ENCODE measurements around the gene UNC119B. TPM values are rescaled to one million over a fixed set of nuclear protein-coding genes. Genes with fewer than 3 reads are reported as not detected.

The UNC119B gene
- total RNA-seq, 1 experiment from 2014 or later = 33.8 TPM

GRCh38 chr12:120702637-120703036 is 7.6 kb upstream of the UNC119B start:
- intact Hi-C loops (cut with micrococcal nuclease) = no loop called here
- Histone ChIP-seq H3K9me2 (ENCODE audit: insufficient read depth) (no peaks in the 10 kb centered on the region), H3K79me2 (ENCODE audit: insufficient read depth, low read length) (peaks cover 3% of the 10 kb centered on the region; the same call in 1 of the 2 replicates), H3K27me3 (ENCODE audit: insufficient read depth, low read length) (no peaks in the 10 kb centered on the region), H3K27ac (ENCODE audit: low read depth, low read length) (no peak overlapping the region), H4K20me1 (ENCODE audit: insufficient read depth) (no peaks in the 10 kb centered on the region), H3K9ac (ENCODE audit: low read length) (no peak overlapping the region), H3K4me3 (replicated peaks in 1 of 2; ENCODE audit: low read depth in 1 of 2, low read length in 2 of 2) (no peak overlapping the region), H3K9me3 (ENCODE audit: control insufficient read depth in 1 of 2, insufficient read depth in 1 of 2, low read depth in 1 of 2, low read length in 2 of 2) (no peaks in the 10 kb centered on the region), H2AFZ (ENCODE audit: low read depth, low read length, poor library complexity, severe bottlenecking) (no peak overlapping the region), H3K36me3 (ENCODE audit: control insufficient read depth in 1 of 2, insufficient read depth in 2 of 2, low read length in 2 of 2) (peaks cover 22 to 46% of the 10 kb centered on the region in 2 experiments), H3K4me1 (ENCODE audit: control insufficient read depth in 1 of 2, insufficient read depth in 2 of 2, low read length in 2 of 2) (no peaks in the 10 kb centered on the region), H3K4me2 (ENCODE audit: low read length) (no peak overlapping the region)
- RAD21 ChIA-PET (ENCODE audit: low non-redundant PET in 1 of 2, low total read pairs in 2 of 2, uncharacterized antibody in 2 of 2, unreplicated experiment in 2 of 2) = no interaction called here
- DNase-seq (ENCODE audit: low read depth, low spot score) (no peak), ATAC-seq (no peak)
- CTCF ChIA-PET = no interaction called here
- no TSS peak for BruUV-seq (replicated peaks)
- POLR2A ChIA-PET = no interaction called here
- TF ChIP-seq TCF7L2 (IDR thresholded peaks at IDR 0.05; ENCODE audit: borderline replicate concordance, extremely low read depth, insufficient read depth, insufficient read length) (peak; percentile 37), SRF (IDR thresholded peaks at IDR 0.05; ENCODE audit: low read depth) (no peak)

GRCh38 chr12:120703311-120703942 is 6.8 kb upstream of the UNC119B start:
- no peak overlapping the region for H3K4me3 ChIP-seq (replicated peaks in 1 of 2; ENCODE audit: low read depth in 1 of 2, low read length in 2 of 2)
- H3K9ac ChIP-seq (ENCODE audit: low read length) = no peak overlapping the region
- H4K20me1 ChIP-seq (ENCODE audit: insufficient read depth) = no peaks in the 10 kb centered on the region
- CTCF ChIA-PET = no interaction called here
- no peaks in the 10 kb centered on the region for H3K9me2 ChIP-seq (ENCODE audit: insufficient read depth)
- H3K9me3 ChIP-seq (ENCODE audit: control insufficient read depth in 1 of 2, insufficient read depth in 1 of 2, low read depth in 1 of 2, low read length in 2 of 2) = no peaks in the 10 kb centered on the region
- H3K27me3 ChIP-seq (ENCODE audit: insufficient read depth, low read length) = no peaks in the 10 kb centered on the region
- no peak overlapping the region for H2AFZ ChIP-seq (ENCODE audit: low read depth, low read length, poor library complexity, severe bottlenecking)
- RAD21 ChIA-PET (ENCODE audit: low non-redundant PET in 1 of 2, low total read pairs in 2 of 2, uncharacterized antibody in 2 of 2, unreplicated experiment in 2 of 2) = no interaction called here
- intact Hi-C loops (cut with micrococcal nuclease) = no loop called here
- H3K79me2 ChIP-seq (ENCODE audit: insufficient read depth, low read length) = no peaks in the 10 kb centered on the region
- POLR2A ChIA-PET = no interaction called here
- no peak overlapping the region for H3K4me2 ChIP-seq (ENCODE audit: low read length)
- ATAC-seq = no peak
- no peak for TF ChIP-seq POLR2AphosphoS5 (IDR thresholded peaks at IDR 0.05; ENCODE audit: low read depth, low read length)
- TF ChIP-seq TCF7L2 (IDR thresholded peaks at IDR 0.05; ENCODE audit: borderline replicate concordance, extremely low read depth, insufficient read depth, insufficient read length) = no peak
- no peak for TF ChIP-seq ZBTB33 (IDR thresholded peaks at IDR 0.05; ENCODE audit: extremely low read depth, insufficient replicate concordance, low read length)
- no peak for TF ChIP-seq RAD21 (IDR thresholded peaks at IDR 0.05; ENCODE audit: low read depth)
- no peak for TF ChIP-seq SP1 (IDR thresholded peaks at IDR 0.05; ENCODE audit: low read depth)
- no peak for TF ChIP-seq SRF (IDR thresholded peaks at IDR 0.05; ENCODE audit: low read depth)
- TF ChIP-seq MAX (IDR thresholded peaks at IDR 0.05) = no peak
- BruUV-seq (replicated peaks) = no TSS peak
- H3K4me1 ChIP-seq (ENCODE audit: control insufficient read depth in 1 of 2, insufficient read depth in 2 of 2, low read length in 2 of 2) = no peaks in the 10 kb centered on the region
- H3K27ac ChIP-seq (ENCODE audit: low read depth, low read length) = no peak overlapping the region
- H3K36me3 ChIP-seq (ENCODE audit: control insufficient read depth in 1 of 2, insufficient read depth in 2 of 2, low read length in 2 of 2) = peaks cover 17 to 39% of the 10 kb centered on the region in 2 experiments
- DNase-seq (ENCODE audit: low read depth, low spot score) = no peak

All from HCT116 (cell line).